Left hindlimb (tissue), 1 donor: ENCODE results near the gene GDI2.

Source experiments
- DNase-seq: peaks from one replicate; pipeline ENCODE4 v3.0.0-alpha.2; 2018

Gene GDI2

GRCh38 chr10:5737352-5737751 is 75.9 kb downstream of the GDI2 start:
- no peak for DNase-seq

- DNase-seq = no peak
Observed at GRCh38 chr10:5736591-5736990, 76.6 kb downstream of the GDI2 start.

- no peak for DNase-seq
Observed at GRCh38 chr10:5735119-5735518, 78.1 kb downstream of the GDI2 start.

GRCh38 chr10:5732141-5732540 is 81.1 kb downstream of the GDI2 start:
- DNase-seq = no peak

- DNase-seq = no peak
Observed at GRCh38 chr10:5731559-5731958, 81.7 kb downstream of the GDI2 start.

GRCh38 chr10:5730766-5731165 is 82.5 kb downstream of the GDI2 start:
- no peak for DNase-seq

GRCh38 chr10:5723692-5724091 is 89.5 kb downstream of the GDI2 start:
- no peak for DNase-seq

GRCh38 chr10:5720182-5720581 is 93.1 kb downstream of the GDI2 start:
- DNase-seq = no peak

- DNase-seq = no peak
Observed at GRCh38 chr10:5719546-5719945, 93.7 kb downstream of the GDI2 start.
